Prostate gland (tissue), 1 donor: ENCODE measurements around the gene CENPX.

ENCODE experiments used
- POLR2A ChIP-seq: fragments of 450-650 bp; IDR thresholded peaks from one replicate; pipeline ENCODE4 v1.6.1; 2016; ENCODE audit warnings: antibody characterized with exemption, mild to moderate bottlenecking
- POLR2AphosphoS5 ChIP-seq: sonication (generic); formaldehyde crosslinking; IDR thresholded peaks from one replicate; pipeline ENCODE4 v1.6.1; 2017; ENCODE audit warnings: antibody characterized with exemption

DNA sequence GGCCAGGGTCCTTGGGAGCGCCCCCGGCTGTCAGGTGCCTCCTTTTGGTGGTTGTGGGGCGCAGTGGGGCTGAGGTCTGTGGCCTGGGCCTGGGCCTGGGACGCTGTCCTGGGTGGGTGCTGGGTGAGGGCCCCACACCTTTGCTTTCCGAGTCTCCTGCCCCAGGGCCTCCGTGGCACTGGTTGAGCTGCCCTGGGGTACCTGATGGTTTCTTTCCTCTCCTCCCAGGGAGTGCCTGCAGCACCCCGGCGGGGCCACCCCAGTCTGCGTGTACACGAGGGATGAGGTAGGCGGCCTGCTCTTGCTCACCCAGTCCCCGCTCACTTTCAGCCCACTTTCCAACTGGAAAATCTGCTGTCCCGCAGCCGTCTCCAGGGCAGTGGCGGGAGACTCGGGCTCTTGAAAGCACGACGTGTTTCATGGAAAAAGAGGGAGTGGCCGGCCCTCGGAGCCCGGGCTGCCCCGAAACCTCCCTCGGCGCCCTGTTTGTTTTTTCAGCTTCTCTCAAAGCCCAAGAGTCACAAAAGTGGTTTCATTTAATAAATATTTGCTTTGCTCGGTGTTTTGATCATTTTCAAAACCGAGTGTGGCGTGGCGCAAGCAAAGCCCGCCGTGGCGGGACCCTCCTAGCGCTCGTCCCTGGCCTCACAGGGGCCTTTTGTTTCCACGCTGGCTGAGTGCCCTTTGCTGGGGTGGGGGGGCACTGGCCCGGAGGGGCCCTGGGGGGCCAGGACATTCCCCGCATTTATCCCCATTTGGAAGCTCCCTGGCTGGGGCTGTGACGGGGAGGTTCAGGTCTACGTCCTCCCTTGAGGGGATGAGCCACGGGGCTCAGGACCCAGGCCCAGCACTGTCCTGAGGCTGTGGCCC is 27.9 kb downstream of the CENPX start:
- no peak for TF ChIP-seq POLR2A
- TF ChIP-seq POLR2AphosphoS5 = no peak
